Cardiac muscle cell (in vitro differentiated cells and primary cell): Measurements from ENCODE around the gene CCT7. TPM values are rescaled to one million over a fixed set of nuclear protein-coding genes. Genes with fewer than 3 reads are reported as not detected.

ENCODE experiments used
- DNase-seq, 2 donors: peaks; one replicate each; pipeline versions ENCODE4 v3.0.0 to v3.0.0-alpha.2; 2010 to 2017; ENCODE audit warnings: low read depth in 1 of 2, low spot score in 1 of 2
- H3K27ac ChIP-seq: fragments of 200-600 bp; sonication (generic); 2 replicates; pipeline ENCODE4 v1.5.1; 2016
- H3K27me3 ChIP-seq: fragments of 200-600 bp; sonication (generic); 2 replicates; pipeline ENCODE4 v1.6.0; 2016; ENCODE audit warnings: control low read depth
- H3K36me3 ChIP-seq: fragments of 200-600 bp; sonication (generic); 2 replicates; pipeline ENCODE4 v1.5.1; 2016; ENCODE audit warnings: control low read depth
- H3K4me1 ChIP-seq: fragments of 200-600 bp; sonication (generic); 2 replicates; pipeline ENCODE4 v1.8.1; 2017; ENCODE audit warnings: low read depth, mild to moderate bottlenecking, mixed run types
- H3K4me3 ChIP-seq: fragments of 200-600 bp; sonication (generic); 2 replicates; pipeline ENCODE4 v1.5.1; 2016; ENCODE audit warnings: mild to moderate bottlenecking
- H3K9me3 ChIP-seq: fragments of 200-600 bp; sonication (generic); 2 replicates; pipeline ENCODE4 v1.5.1; 2017; ENCODE audit warnings: low read depth, mild to moderate bottlenecking, control low read depth
- CTCF ChIP-seq: IDR thresholded peaks from 2 replicates; pipeline ENCODE4 v1.5.1; 2012; ENCODE audit warnings: low read depth, mild to moderate bottlenecking, low read length
- polyA plus RNA-seq: library from polyadenylated mRNA; unstranded; fragments of >200 nt; fragmentation: Nextera tagmentation; extraction: Ambion mirVana; gene quantifications from 2 replicates; pipeline ENCODE4 v1.2.1, GENCODE V29; 2016
- total RNA-seq: library from RNA; depleted of rRNA; stranded (reverse); fragments of >200 nt; gene quantifications from 2 replicates; pipeline ENCODE4 v1.2.3, GENCODE V29; 2016

CCT7 gene
- total and polyA plus RNA-seq, 2 experiments from 2014 or later = 370 to 384 TPM

- H3K27ac ChIP-seq = no peak overlapping the region
- no peaks in the 10 kb centered on the region for H3K27me3 ChIP-seq
- TF ChIP-seq CTCF = no peak
- H3K9me3 ChIP-seq = no peaks in the 10 kb centered on the region
- DNase-seq = no peak
- no peak overlapping the region for H3K4me3 ChIP-seq
- peaks cover 6% of the 10 kb centered on the region for H3K36me3 ChIP-seq
- peaks cover 4% of the 10 kb centered on the region for H3K4me1 ChIP-seq
Measured at GRCh38 chr2:73217160-73217559, 16.9 kb upstream of the CCT7 start.

- H3K27me3 ChIP-seq = no peaks in the 10 kb centered on the region
- no peak for TF ChIP-seq CTCF
- H3K9me3 ChIP-seq = no peaks in the 10 kb centered on the region
- peaks cover 4% of the 10 kb centered on the region for H3K4me1 ChIP-seq
- no peak for DNase-seq
- no peak overlapping the region for H3K4me3 ChIP-seq
- peaks cover 6% of the 10 kb centered on the region for H3K36me3 ChIP-seq
- no peak overlapping the region for H3K27ac ChIP-seq
Measured at GRCh38 chr2:73217826-73218225, 16.3 kb upstream of the CCT7 start.

GRCh38 chr2:73218298-73218697 is 15.8 kb upstream of the CCT7 start:
- no peak overlapping the region for H3K27ac ChIP-seq
- peak in 1 of 2 donors; percentile 32 for DNase-seq
- H3K9me3 ChIP-seq = no peaks in the 10 kb centered on the region
- no peak overlapping the region for H3K4me3 ChIP-seq
- H3K27me3 ChIP-seq = no peaks in the 10 kb centered on the region
- peaks cover 6% of the 10 kb centered on the region for H3K36me3 ChIP-seq
- no peak for TF ChIP-seq CTCF
- H3K4me1 ChIP-seq = peaks cover 4% of the 10 kb centered on the region

- Histone ChIP-seq H3K27ac (no peak overlapping the region), H3K4me1 (no peaks in the 10 kb centered on the region), H3K4me3 (no peak overlapping the region), H3K27me3 (no peaks in the 10 kb centered on the region), H3K9me3 (no peaks in the 10 kb centered on the region), H3K36me3 (peaks cover 9% of the 10 kb centered on the region)
- no peak for TF ChIP-seq CTCF
- DNase-seq = no peak
Measured at GRCh38 chr2:73223821-73224220, 10.3 kb upstream of the CCT7 start.

GRCh38 chr2:73225513-73226360 is 8.4 kb upstream of the CCT7 start:
- Histone ChIP-seq H3K36me3 (peaks cover 10% of the 10 kb centered on the region), H3K27me3 (no peaks in the 10 kb centered on the region), H3K9me3 (no peaks in the 10 kb centered on the region), H3K4me3 (no peak overlapping the region), H3K27ac (no peak overlapping the region), H3K4me1 (no peaks in the 10 kb centered on the region)
- TF ChIP-seq CTCF = no peak
- DNase-seq = no peak
